Measurements from ENCODE around the gene HOXD11. TPM values are rescaled to one million over a fixed set of nuclear protein-coding genes. Genes with fewer than 3 reads are reported as not detected.

Gene HOXD11
- total RNA-seq, 4 donors from 2014 or later: not detected

- Histone ChIP-seq H3K9me3 (no peaks in the 10 kb centered on the region), H3K27me3 (peaks cover 50 to 100% (median 67%) of the 10 kb centered on the region in 4 donors), H3K36me3 (no peaks in the 10 kb centered on the region), H3K4me1 (peaks cover 0 to 5% (median 0%) of the 10 kb centered on the region in 3 donors), H3K4me3 (peak within 1 kb of the TSS in 3 of 4 donors; percentile 12 to 33 (median 27)), H3K27ac (peak within 1 kb of the TSS in 2 of 4 donors; percentile 17 to 42)
- DNase-seq: no peak
- intact Hi-C loops (cut with DNase I): no loop called here
- TF ChIP-seq, protein P1, sequence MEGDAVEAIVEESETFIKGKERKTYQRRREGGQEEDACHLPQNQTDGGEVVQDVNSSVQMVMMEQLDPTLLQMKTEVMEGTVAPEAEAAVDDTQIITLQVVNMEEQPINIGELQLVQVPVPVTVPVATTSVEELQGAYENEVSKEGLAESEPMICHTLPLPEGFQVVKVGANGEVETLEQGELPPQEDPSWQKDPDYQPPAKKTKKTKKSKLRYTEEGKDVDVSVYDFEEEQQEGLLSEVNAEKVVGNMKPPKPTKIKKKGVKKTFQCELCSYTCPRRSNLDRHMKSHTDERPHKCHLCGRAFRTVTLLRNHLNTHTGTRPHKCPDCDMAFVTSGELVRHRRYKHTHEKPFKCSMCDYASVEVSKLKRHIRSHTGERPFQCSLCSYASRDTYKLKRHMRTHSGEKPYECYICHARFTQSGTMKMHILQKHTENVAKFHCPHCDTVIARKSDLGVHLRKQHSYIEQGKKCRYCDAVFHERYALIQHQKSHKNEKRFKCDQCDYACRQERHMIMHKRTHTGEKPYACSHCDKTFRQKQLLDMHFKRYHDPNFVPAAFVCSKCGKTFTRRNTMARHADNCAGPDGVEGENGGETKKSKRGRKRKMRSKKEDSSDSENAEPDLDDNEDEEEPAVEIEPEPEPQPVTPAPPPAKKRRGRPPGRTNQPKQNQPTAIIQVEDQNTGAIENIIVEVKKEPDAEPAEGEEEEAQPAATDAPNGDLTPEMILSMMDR (IDR thresholded peaks at IDR 0.05): peak in 1 of 6 experiments; percentile 10
- TF ChIP-seq POLR2A (IDR thresholded peaks at IDR 0.05): peak in 1 of 4 donors; percentile 11
- WGBS, 2 donors: 13 to 27% methylated on average over 21 to 24 of the region's 66 CpGs
These were observed 9.1 kb downstream of the HOXD11 start, which contains the start of gene HOXD10 for GRCh38 chr2:176115883-176116813. TSS of gene HOXD10 (plus strand) at chr2:176116778. CDS start at chr2:176116834, 56 bp downstream.

GRCh38 chr2:176117162-176117822 lies 10.2 kb downstream of the HOXD11 start:
- H3K27me3 ChIP-seq: peaks cover 51 to 100% (median 67%) of the 10 kb centered on the region in 4 donors
- peaks cover 0 to 17% (median under 1%) of the 10 kb centered on the region in 3 donors for H3K4me1 ChIP-seq
- DNase-seq: no peak
- H3K27ac ChIP-seq: peak overlapping the region in 2 of 4 donors; percentile 17 to 42
- intact Hi-C loops (cut with DNase I): no loop called here
- H3K4me3 ChIP-seq: peak overlapping the region in 3 of 4 donors; percentile 12 to 27 (median 12)
- H3K36me3 ChIP-seq: no peaks in the 10 kb centered on the region
- 29 to 44% methylated on average over 7 to 13 of the region's 40 CpGs for WGBS, 2 donors
- H3K9me3 ChIP-seq: no peaks in the 10 kb centered on the region
- no peak for TF ChIP-seq POLR2A (IDR thresholded peaks at IDR 0.05)
- TF ChIP-seq, protein P1 (IDR thresholded peaks at IDR 0.05): no peak

DNA sequence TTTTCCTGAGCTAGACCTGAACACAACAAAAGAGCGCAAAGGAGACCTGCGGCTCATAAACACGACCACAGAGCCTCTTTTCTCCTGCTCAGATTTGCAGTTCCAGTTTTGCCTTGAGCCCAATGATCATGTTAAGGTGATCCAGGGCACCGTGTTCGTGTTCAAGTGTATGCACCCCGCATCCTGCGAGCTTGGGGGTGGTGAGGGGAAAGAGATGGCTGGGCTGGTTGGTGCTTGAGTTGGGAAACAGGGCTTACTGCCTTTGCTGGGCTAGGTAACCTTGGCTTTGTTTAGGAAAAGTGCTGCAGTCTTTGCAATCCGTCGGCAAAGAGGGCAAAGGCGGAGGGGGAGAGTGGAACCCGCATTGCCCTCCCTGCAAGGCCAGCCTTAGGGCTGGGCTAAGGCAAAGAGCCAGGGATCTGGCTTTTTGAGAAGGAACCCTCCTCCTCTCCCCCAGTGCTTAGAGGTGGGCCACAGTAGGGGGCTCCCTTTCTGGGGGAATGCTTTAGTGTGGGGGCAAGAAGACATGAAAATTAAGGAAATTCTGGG lies 10.8 kb downstream of the HOXD11 start:
- H3K27ac ChIP-seq: peak overlapping the region in 2 of 4 donors; percentile 17 to 42
- WGBS, 2 donors: 7 to 18% methylated on average over 6 to 9 of the region's 11 CpGs

GRCh38 chr2:176118601-176119339 lies 11.7 kb downstream of the HOXD11 start:
- peaks cover 0 to 31% (median 4%) of the 10 kb centered on the region in 3 donors for H3K4me1 ChIP-seq
- H3K36me3 ChIP-seq: no peaks in the 10 kb centered on the region
- DNase-seq: no peak
- intact Hi-C loops (cut with DNase I): no loop called here
- H3K27me3 ChIP-seq: peaks cover 58 to 100% (median 62%) of the 10 kb centered on the region in 4 donors
- TF ChIP-seq, protein P1 (IDR thresholded peaks at IDR 0.05): peak in 4 of 6 experiments; percentile 19 to 48 (median 23)
- no peak for TF ChIP-seq POLR2A (IDR thresholded peaks at IDR 0.05)
- H3K4me3 ChIP-seq: peak overlapping the region in 1 of 4 donors; percentile 24
- 16% methylated on average over 23 to 24 of the region's 24 CpGs for WGBS, 2 donors
- no peaks in the 10 kb centered on the region for H3K9me3 ChIP-seq
- no peak overlapping the region for H3K27ac ChIP-seq

More for the DNA sequence above, 10.8 kb downstream of the HOXD11 start:
- Histone ChIP-seq H3K4me1 (peaks cover 0 to 23% (median 4%) of the 10 kb centered on the region in 3 donors), H3K9me3 (no peaks in the 10 kb centered on the region), H3K36me3 (no peaks in the 10 kb centered on the region), H3K4me3 (peak overlapping the region in 3 of 4 donors; percentile 12 to 27 (median 12)), H3K27me3 (peaks cover 52 to 100% (median 64%) of the 10 kb centered on the region in 4 donors)
- TF ChIP-seq POLR2A (IDR thresholded peaks at IDR 0.05): no peak
- TF ChIP-seq, protein P1 (IDR thresholded peaks at IDR 0.05): no peak
- intact Hi-C loops (cut with DNase I): no loop called here
- DNase-seq: no peak

All from esophagus squamous epithelium (tissue), 5 donors.